ENCODE data around the gene PIGT. TPM values are rescaled to one million over a fixed set of nuclear protein-coding genes. Genes with fewer than 3 reads are reported as not detected.

PIGT gene
- total RNA-seq, 1 experiment from 2014 or later = 73.9 TPM

GRCh38 chr20:45416917-45417316, 976 bp downstream of the PIGT start:
- no peaks in the 10 kb centered on the region for H3K9me3 ChIP-seq (ENCODE audit: control insufficient read depth, low read depth, low read length)
- no peak overlapping the region for H2BK20ac ChIP-seq (ENCODE audit: low read depth, low read length, poor library complexity, severe bottlenecking)
- no peak overlapping the region for H2BK12ac ChIP-seq (ENCODE audit: insufficient read length, low read depth, low read length)
- no peak overlapping the region for H3K18ac ChIP-seq (ENCODE audit: insufficient read length, low read depth, low read length)
- Mint-ChIP-seq H3K9me3 (no peaks in the 10 kb centered on the region), H3K4me1 (peaks cover 8 to 11% of the 10 kb centered on the region in 2 experiments), H3K4me3 (peak overlapping the region; percentile 94 to 95), H3K36me3 (ENCODE audit: insufficient read depth in 1 of 3, low read depth in 3 of 3) (peaks cover 16 to 28% (median 22%) of the 10 kb centered on the region in 3 experiments; a peak in 6 of 7 replicates), H3K27ac (no peak overlapping the region), H3K27me3 (ENCODE audit: low read depth) (peaks cover 5% of the 10 kb centered on the region)
- H3K14ac ChIP-seq (ENCODE audit: insufficient read depth, low read length) = no peak overlapping the region
- no peaks in the 10 kb centered on the region for H3K79me1 ChIP-seq (ENCODE audit: insufficient read depth, low read depth, low read length, poor library complexity, severe bottlenecking)
- peak overlapping the region; percentile 94 for H3K4me2 ChIP-seq (ENCODE audit: insufficient read depth, insufficient read length, low read length)
- H3K23me2 ChIP-seq (ENCODE audit: insufficient read length, low read depth, low read length, poor library complexity, severe bottlenecking) = peaks cover 7% of the 10 kb centered on the region
- no peak overlapping the region for H2BK120ac ChIP-seq (ENCODE audit: low read depth, low read length, poor library complexity, severe bottlenecking)
- no peak overlapping the region for H4K91ac ChIP-seq (ENCODE audit: insufficient read length, low read depth, low read length)
- no peak overlapping the region for H2BK15ac ChIP-seq (ENCODE audit: low read depth, low read length)
- H2AK5ac ChIP-seq (ENCODE audit: insufficient read length, low read length) = no peak overlapping the region
- no peak overlapping the region for H3T11ph ChIP-seq (ENCODE audit: low read length)
- H4K8ac ChIP-seq (replicated peaks; ENCODE audit: insufficient read length, low read depth, low read length) = no peak overlapping the region
- no peak for TF ChIP-seq CTCF (conservative IDR thresholded peaks at IDR 0.05)
- no peaks in the 10 kb centered on the region for H4K20me1 ChIP-seq (ENCODE audit: control insufficient read depth, insufficient read depth, insufficient read length)
- no peaks in the 10 kb centered on the region for H3K27me3 ChIP-seq (ENCODE audit: insufficient read depth, low read length)
- H2AFZ ChIP-seq (ENCODE audit: low read length) = no peak overlapping the region
- no peak overlapping the region for H3K23ac ChIP-seq (ENCODE audit: insufficient read length, low read depth, low read length)
- no peak overlapping the region for H2BK5ac ChIP-seq (ENCODE audit: insufficient read length, low read length)
- no peak for DNase-seq
- H3K79me2 ChIP-seq (ENCODE audit: insufficient read depth, low read length) = peaks cover 2% of the 10 kb centered on the region; the same call in 1 of the 2 replicates
- H3K4me1 ChIP-seq (ENCODE audit: insufficient read depth, low read length) = no peaks in the 10 kb centered on the region; the same call in 1 of the 2 replicates
- H3K4ac ChIP-seq (ENCODE audit: low read depth, low read length) = no peak overlapping the region
- no peak overlapping the region for H3K27ac ChIP-seq (ENCODE audit: insufficient read length, low read depth, low read length)
- no peak overlapping the region for H4K5ac ChIP-seq (ENCODE audit: insufficient read length, low read depth, low read length)
- WGBS (ENCODE audit: extremely low coverage, insufficient read length, low lambda C conversion rate) = no CpG with 5 or more reads among the region's 2 CpGs
- no peak overlapping the region for H3K9ac ChIP-seq (ENCODE audit: extremely low read depth, insufficient read length, low read length)
- no peak overlapping the region for H3K56ac ChIP-seq (ENCODE audit: insufficient read length, low read depth, low read length)

All from H9 (cell line).